GM06990 (cell line): Measurements from ENCODE around the gene MRPL10.

Experiments used
- DNase-seq: peaks from one replicate; pipeline ENCODE4 v3.0.0-alpha.2; 2011; ENCODE audit not compliant: insufficient read length; ENCODE audit errors: extremely low read depth
- H3K27me3 ChIP-seq: replicated peaks from 2 replicates; pipeline ENCODE4 v1.6.0; 2011; ENCODE audit warnings: low read length; ENCODE audit not compliant: control insufficient read depth, insufficient read depth
- H3K36me3 ChIP-seq: 2 replicates; pipeline ENCODE4 v1.5.1; 2011; ENCODE audit warnings: low read length; ENCODE audit not compliant: control insufficient read depth, insufficient read depth
- H3K4me3 ChIP-seq: replicated peaks from 2 replicates; pipeline ENCODE4 v1.5.1; 2011; ENCODE audit warnings: low read depth, mild to moderate bottlenecking, control low read depth, low read length
- TF ChIP-seq, protein P1 (sequence below): IDR thresholded peaks from 2 replicates; pipeline ENCODE4 v1.5.1; 2011; ENCODE audit warnings: low read length, control low read depth, mild to moderate bottlenecking, inconsistent platforms; ENCODE audit not compliant: insufficient read depth, poor library complexity, severe bottlenecking

The MRPL10 gene

DNA sequence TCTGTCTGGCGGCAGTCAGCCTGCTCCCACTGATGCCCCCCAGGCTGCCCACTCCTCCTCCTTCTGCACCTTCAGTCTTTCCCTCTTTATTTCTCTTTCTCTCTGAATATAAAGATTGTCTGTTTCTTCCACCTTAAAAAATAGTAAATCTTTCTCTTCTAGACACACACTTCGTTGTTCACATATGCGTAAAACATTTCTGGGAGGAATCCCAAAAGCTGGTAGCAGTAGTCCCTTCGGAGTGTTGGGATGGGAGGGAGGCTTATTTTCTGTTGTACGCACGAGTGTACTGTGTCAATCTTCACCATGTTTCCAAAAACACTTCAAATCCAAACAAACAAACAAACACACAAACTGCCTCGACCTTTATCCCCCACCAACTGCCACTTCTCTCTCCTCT lies 19.6 kb downstream of the MRPL10 start:
- DNase-seq, result no peak
- TF ChIP-seq, protein P1, sequence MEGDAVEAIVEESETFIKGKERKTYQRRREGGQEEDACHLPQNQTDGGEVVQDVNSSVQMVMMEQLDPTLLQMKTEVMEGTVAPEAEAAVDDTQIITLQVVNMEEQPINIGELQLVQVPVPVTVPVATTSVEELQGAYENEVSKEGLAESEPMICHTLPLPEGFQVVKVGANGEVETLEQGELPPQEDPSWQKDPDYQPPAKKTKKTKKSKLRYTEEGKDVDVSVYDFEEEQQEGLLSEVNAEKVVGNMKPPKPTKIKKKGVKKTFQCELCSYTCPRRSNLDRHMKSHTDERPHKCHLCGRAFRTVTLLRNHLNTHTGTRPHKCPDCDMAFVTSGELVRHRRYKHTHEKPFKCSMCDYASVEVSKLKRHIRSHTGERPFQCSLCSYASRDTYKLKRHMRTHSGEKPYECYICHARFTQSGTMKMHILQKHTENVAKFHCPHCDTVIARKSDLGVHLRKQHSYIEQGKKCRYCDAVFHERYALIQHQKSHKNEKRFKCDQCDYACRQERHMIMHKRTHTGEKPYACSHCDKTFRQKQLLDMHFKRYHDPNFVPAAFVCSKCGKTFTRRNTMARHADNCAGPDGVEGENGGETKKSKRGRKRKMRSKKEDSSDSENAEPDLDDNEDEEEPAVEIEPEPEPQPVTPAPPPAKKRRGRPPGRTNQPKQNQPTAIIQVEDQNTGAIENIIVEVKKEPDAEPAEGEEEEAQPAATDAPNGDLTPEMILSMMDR, result no peak
- H3K36me3 ChIP-seq, result peaks cover 40% of the 10 kb centered on the region
- no peaks in the 10 kb centered on the region for H3K27me3 ChIP-seq
- H3K4me3 ChIP-seq, result no peak overlapping the region

DNA sequence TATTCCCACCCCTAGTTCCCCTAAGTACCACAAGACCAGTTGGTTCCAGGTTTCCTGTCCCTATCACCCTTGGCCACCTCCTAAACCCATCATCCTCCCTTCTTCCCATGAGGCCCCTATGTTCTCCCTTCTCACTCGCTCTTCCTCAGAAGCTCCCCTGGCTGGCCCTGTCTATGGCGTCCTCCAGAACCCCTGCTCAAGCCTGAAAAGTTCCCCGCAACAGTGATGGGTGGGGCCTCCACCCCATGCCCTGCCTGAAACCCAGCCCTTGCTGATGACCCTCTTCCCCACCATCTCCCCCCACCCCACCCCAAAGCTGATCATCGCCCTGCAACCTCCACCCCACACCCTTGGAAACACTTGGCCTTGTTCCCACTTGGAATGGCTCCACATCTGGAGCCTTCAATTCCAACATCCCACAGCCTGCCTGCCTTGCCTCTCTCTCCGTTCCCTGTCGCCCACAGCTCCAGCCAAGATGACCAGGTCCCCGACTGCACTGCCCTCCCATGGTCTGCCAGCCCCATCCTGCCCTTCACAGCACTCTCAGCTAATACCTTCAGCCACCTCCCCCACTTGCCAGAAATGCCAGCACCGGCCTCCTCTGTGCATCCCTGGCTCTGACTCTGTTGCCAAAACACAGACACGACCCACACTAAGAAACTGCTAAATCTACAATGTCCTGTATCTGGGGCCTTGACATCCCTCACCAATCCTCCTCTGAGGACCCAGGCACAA lies 20.3 kb downstream of the MRPL10 start:
- Histone ChIP-seq H3K27me3 (no peaks in the 10 kb centered on the region), H3K4me3 (no peak overlapping the region), H3K36me3 (peaks cover 34% of the 10 kb centered on the region)
- TF ChIP-seq, protein P1, result no peak
- DNase-seq, result no peak

DNA sequence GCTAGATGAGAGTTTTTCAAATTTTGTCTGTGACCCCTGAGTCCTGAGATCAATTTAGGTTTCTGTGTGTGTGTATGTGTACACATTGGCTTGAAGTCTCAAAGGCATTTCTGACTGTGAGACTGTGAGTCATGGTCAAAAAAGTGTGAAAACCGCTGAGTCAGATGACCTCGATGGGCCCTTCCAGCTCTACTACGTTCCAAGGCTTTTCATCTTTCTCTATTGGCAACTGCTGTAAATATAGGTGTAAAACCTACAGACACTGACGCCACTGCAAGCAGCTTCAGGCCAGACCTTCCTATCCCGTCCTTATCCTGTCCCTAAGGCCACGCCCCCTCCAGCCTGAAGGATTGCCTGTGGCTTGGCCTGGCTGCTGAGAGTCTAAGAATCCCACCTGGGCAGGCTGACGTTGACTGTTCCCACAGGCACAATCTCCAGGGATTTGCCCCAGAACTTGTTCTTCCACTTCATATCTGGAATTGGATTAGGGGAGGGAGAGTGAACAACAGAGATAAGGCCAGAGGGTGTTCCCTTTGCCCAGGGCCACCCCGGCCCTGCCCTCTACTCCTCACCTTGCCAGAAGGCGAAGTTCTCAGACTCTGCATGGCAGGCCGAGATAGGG lies 21.0 kb downstream of the MRPL10 start:
- TF ChIP-seq, protein P1, result no peak
- no peaks in the 10 kb centered on the region for H3K27me3 ChIP-seq
- DNase-seq, result no peak
- H3K4me3 ChIP-seq, result no peak overlapping the region
- H3K36me3 ChIP-seq, result peaks cover 28% of the 10 kb centered on the region

DNA sequence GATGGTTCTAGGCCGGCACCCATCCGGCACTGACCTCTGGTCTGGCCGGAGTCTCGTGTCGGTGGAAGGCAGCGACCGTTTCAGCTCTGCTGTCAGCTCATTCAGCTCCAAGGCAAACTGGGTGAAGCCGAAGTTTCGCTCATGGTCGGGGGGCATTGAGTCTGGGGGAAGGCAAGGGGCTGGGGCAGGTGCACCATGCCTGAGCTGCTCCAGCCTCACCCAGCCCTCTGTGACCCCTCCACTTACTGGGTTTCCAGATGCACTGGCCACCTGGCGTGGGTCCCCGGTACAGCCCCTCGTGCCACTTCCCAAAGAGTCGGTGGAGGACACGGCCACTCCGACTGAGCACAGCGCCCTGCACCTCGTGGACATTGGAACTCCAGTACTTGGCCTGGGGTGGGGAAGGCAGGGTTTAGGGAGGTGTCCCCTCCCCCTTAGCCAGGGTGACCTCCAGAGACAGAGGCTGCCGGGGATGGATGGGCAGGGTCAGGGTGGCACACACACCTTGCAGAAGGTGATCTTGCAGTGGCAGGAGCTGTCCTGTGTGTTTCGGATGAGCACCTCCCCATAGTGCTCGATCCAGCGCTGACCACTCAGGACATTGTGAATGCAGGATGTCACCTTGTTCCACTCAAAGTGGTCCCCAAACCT lies 22.4 kb downstream of the MRPL10 start:
- H3K27me3 ChIP-seq, result no peaks in the 10 kb centered on the region
- no peak overlapping the region for H3K4me3 ChIP-seq
- peaks cover 22% of the 10 kb centered on the region for H3K36me3 ChIP-seq
- DNase-seq, result no peak
- TF ChIP-seq, protein P1, result no peak

DNA sequence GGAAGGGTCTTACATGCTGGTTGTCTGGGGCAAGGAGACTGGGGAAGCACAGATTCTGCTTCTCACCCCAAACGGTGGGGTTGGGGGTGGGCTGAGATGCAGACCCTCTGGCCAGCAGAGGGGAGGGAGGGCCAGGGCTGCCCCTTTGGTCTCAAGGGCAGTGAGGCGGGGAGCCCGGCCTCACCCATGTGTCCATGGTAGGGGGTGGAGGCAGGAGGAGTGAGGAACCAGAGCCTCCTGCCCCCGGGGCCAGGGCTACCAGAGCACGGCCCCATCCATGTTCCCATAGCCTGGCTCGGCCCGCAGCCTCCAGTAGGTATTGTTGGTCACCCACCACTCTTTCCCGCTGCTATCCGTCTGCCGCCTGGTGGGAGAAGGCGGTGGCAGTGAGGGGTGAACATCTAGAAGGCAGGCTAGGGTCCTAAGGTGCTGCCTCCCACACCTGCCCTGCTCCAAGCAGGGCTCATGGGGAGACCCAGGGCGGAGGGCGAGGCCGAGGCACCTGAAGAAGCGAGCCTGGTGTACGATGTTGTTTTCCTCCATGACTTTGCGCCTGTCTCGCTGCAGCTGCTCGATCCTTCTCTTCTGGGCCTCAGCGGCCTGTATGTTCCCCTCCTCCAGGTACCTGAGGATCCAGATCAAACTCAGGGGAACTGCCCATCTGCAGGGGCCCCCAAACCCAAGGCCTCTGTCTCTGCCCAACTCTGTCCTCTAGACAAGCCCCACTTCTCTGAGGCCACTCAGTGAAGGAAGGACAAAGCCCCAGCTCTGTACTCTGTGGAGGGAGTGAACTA lies 23.1 kb downstream of the MRPL10 start:
- H3K4me3 ChIP-seq, result no peak overlapping the region
- DNase-seq, result no peak
- TF ChIP-seq, protein P1, result no peak
- no peaks in the 10 kb centered on the region for H3K27me3 ChIP-seq
- H3K36me3 ChIP-seq, result peaks cover 20% of the 10 kb centered on the region
